K562 (cell line): ENCODE data around the gene STX1B. TPM values are rescaled to one million over a fixed set of nuclear protein-coding genes. Genes with fewer than 3 reads are reported as not detected.

Source experiments
- BRF1 ChIP-seq: IDR thresholded peaks from 3 replicates; pipeline ENCODE4 v1.6.1; 2011; ENCODE audit warnings: borderline replicate concordance, mild to moderate bottlenecking; ENCODE audit not compliant: insufficient read length; ENCODE audit errors: extremely low read depth
- DDX20 ChIP-seq: fragments of 450-650 bp; IDR thresholded peaks from 2 replicates; pipeline ENCODE4 v1.6.1; 2016; ENCODE audit warnings: missing genetic modification characterization, low read depth, mild to moderate bottlenecking, missing compliant biosample characterization, moderate library complexity
- FOSL1 ChIP-seq: fragments of 200-800 bp; sonication (Bioruptor generic); conservative IDR thresholded peaks from 2 replicates; pipeline ENCODE4 v1.6.1; 2016; ENCODE audit warnings: missing genetic modification characterization, missing compliant biosample characterization
- HEY1 ChIP-seq: fragments of 250-450 bp; sonication (Bioruptor Pico); IDR thresholded peaks from 2 replicates; pipeline ENCODE4 v1.5.0; 2020; ENCODE audit warnings: mild to moderate bottlenecking, moderate library complexity, borderline replicate concordance
- MNT ChIP-seq, 2 experiments: fragments of 450-650 bp; conservative IDR thresholded peaks; 2 replicates each; pipeline ENCODE4 v1.6.1; 2017; ENCODE audit warnings: mild to moderate bottlenecking in 2 of 2, moderate library complexity in 2 of 2
- POLR2B ChIP-seq: fragments of 450-650 bp; IDR thresholded peaks from 2 replicates; pipeline ENCODE4 v1.6.1; 2018; ENCODE audit warnings: low read depth; ENCODE audit not compliant: partially characterized antibody
- TBL1XR1 ChIP-seq, 2 experiments: IDR thresholded peaks; 2 replicates each; pipeline ENCODE4 v1.6.1; 2012; ENCODE audit warnings: improper control_type of control experiment in 2 of 2, low read length in 2 of 2, mild to moderate bottlenecking in 1 of 2
- THRAP3 ChIP-seq: fragments of 450-650 bp; IDR thresholded peaks from 2 replicates; pipeline ENCODE4 v1.6.1; 2016; ENCODE audit warnings: mild to moderate bottlenecking, inconsistent platforms, borderline replicate concordance
- TRIM24 ChIP-seq, 2 experiments: fragments of 450-650 bp; IDR thresholded peaks; 2 replicates each; pipeline ENCODE4 v1.6.1; 2016
- ZBTB34 ChIP-seq: fragments of 250-450 bp; sonication (Bioruptor Pico); IDR thresholded peaks from 2 replicates; pipeline ENCODE4 v1.8.0; 2021; ENCODE audit warnings: mild to moderate bottlenecking, moderate library complexity
- ZBTB40 ChIP-seq, 2 experiments: fragments of 450-650 bp in 1 of 2; sonication (generic) in 1 of 2; formaldehyde crosslinking in 1 of 2; IDR thresholded peaks; 2 replicates each; pipeline versions ENCODE4 v1.7.1 to v1.9.0; 2016 to 2022; ENCODE audit warnings: inconsistent platforms in 1 of 2, mild to moderate bottlenecking in 1 of 2, missing genetic modification reagents in 1 of 2
- ZC3H8 ChIP-seq: fragments of 450-650 bp; IDR thresholded peaks from 2 replicates; pipeline ENCODE4 v1.6.1; 2017
- ZNF586 ChIP-seq: fragments of 450-650 bp; formaldehyde crosslinking; conservative IDR thresholded peaks from 2 replicates; pipeline ENCODE4 v1.4.0; 2020; ENCODE audit warnings: mild to moderate bottlenecking, moderate library complexity
- ZNF830 ChIP-seq: fragments of 250-450 bp; sonication (Bioruptor Pico); IDR thresholded peaks from 2 replicates; pipeline ENCODE4 v1.5.0; 2021; ENCODE audit warnings: mild to moderate bottlenecking
- polyA plus RNA-seq, 8 experiments: library from polyadenylated mRNA; depleted of rRNA in 4 of 8; stranded (reverse) in 5 of 8; unstranded in 3 of 8; fragments of >200 nt; fragmentation: Nextera tagmentation in 2 of 8; fragmentation: Illumina TruSeq in 1 of 8; extraction: Ambion mirVana in 2 of 8; extraction: Trizol in 1 of 8; gene quantifications; 2 replicates each; pipeline versions ENCODE4 v1.2.1 to v1.2.3, GENCODE V29; 2011 to 2014; ENCODE audit warnings: inconsistent platforms in 1 of 8, missing spikeins in 1 of 8
- total RNA-seq, 7 experiments: library from RNA; depleted of rRNA in 6 of 7; stranded (reverse); fragments of >200 nt in 6 of 7; fragmentation: Illumina TruSeq in 2 of 7; extraction: Trizol in 2 of 7; gene quantifications; 2 replicates each; pipeline versions ENCODE4 v1.2.1 to v1.2.3, GENCODE V29; 2011 to 2021; ENCODE audit warnings: low replicate concordance in 1 of 7

Gene STX1B
- total and polyA plus RNA-seq, 9 of the 15 experiments (the other 6 are each of a cell fraction or from before 2014, with no cell fraction given), result 0.07 to 2.5 (median 0.86) TPM

GRCh38 chr16:31032736-31033708, 22.6 kb upstream of the STX1B start, which contains the start of gene STX4 (continued):
- peak; percentile 99 for TF ChIP-seq ZBTB40 (IDR thresholded peaks at IDR 0.05)
- no peak for TF ChIP-seq ZBTB40 (CRISPR knock-in tag; IDR thresholded peaks at IDR 0.05)
- TF ChIP-seq HEY1, result no peak
- TF ChIP-seq ZBTB34 (CRISPR knock-in tag), result no peak
- TF ChIP-seq BRF1, result no peak
- peak; percentile 94 to 97 for TF ChIP-seq MNT (conservative IDR thresholded peaks at IDR 0.05)
- peak in 1 of 2 experiments; percentile 74; a peak in 2 of 4 replicates for TF ChIP-seq TRIM24 (IDR thresholded peaks at IDR 0.05)
- no peak for TF ChIP-seq ZNF830
- TF ChIP-seq TBL1XR1 (IDR thresholded peaks at IDR 0.05; ENCODE audit: low read length in 2 of 2), result peak in 1 of 2 experiments; percentile 47; a peak in 1 of 4 replicates
- no peak for TF ChIP-seq ZNF586 (CRISPR knock-in tag)
- peak; percentile 53 for TF ChIP-seq POLR2B
- peak; percentile 47; the same call in 1 of the 2 replicates for TF ChIP-seq FOSL1
- no peak for TF ChIP-seq DDX20 (tag)
- no peak for TF ChIP-seq THRAP3
- no peak for TF ChIP-seq ZC3H8
